ENCODE measurements around the gene PITPNM1.

PITPNM1 gene

GRCh38 chr11:67520856-67521824 lies 16.0 kb upstream of the PITPNM1 start:
- H3K4me3 ChIP-seq (ENCODE audit: severe bottlenecking): no peak overlapping the region
- TF ChIP-seq, protein P1, sequence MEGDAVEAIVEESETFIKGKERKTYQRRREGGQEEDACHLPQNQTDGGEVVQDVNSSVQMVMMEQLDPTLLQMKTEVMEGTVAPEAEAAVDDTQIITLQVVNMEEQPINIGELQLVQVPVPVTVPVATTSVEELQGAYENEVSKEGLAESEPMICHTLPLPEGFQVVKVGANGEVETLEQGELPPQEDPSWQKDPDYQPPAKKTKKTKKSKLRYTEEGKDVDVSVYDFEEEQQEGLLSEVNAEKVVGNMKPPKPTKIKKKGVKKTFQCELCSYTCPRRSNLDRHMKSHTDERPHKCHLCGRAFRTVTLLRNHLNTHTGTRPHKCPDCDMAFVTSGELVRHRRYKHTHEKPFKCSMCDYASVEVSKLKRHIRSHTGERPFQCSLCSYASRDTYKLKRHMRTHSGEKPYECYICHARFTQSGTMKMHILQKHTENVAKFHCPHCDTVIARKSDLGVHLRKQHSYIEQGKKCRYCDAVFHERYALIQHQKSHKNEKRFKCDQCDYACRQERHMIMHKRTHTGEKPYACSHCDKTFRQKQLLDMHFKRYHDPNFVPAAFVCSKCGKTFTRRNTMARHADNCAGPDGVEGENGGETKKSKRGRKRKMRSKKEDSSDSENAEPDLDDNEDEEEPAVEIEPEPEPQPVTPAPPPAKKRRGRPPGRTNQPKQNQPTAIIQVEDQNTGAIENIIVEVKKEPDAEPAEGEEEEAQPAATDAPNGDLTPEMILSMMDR (IDR thresholded peaks at IDR 0.05; ENCODE audit: poor library complexity, severe bottlenecking): no peak
- no peaks in the 10 kb centered on the region for H3K4me1 ChIP-seq (ENCODE audit: insufficient read depth, poor library complexity, severe bottlenecking)
- no peaks in the 10 kb centered on the region for H3K36me3 ChIP-seq (ENCODE audit: low read depth)
- no peak overlapping the region for H3K27ac ChIP-seq (ENCODE audit: poor library complexity, severe bottlenecking)
- ATAC-seq (ENCODE audit: low read depth): no peak
- no peaks in the 10 kb centered on the region for H3K27me3 ChIP-seq (ENCODE audit: insufficient read depth, poor library complexity, severe bottlenecking)
- no peak for DNase-seq (ENCODE audit: low spot score)
- H3K9me3 ChIP-seq (ENCODE audit: severe bottlenecking): no peaks in the 10 kb centered on the region

- no peaks in the 10 kb centered on the region for H3K4me1 ChIP-seq (ENCODE audit: insufficient read depth, poor library complexity, severe bottlenecking)
- no peak overlapping the region for H3K4me3 ChIP-seq (ENCODE audit: severe bottlenecking)
- H3K9me3 ChIP-seq (ENCODE audit: severe bottlenecking): no peaks in the 10 kb centered on the region
- no peaks in the 10 kb centered on the region for H3K36me3 ChIP-seq (ENCODE audit: low read depth)
- DNase-seq (ENCODE audit: low spot score): no peak
- TF ChIP-seq, protein P1 (IDR thresholded peaks at IDR 0.05; ENCODE audit: poor library complexity, severe bottlenecking): no peak
- H3K27me3 ChIP-seq (ENCODE audit: insufficient read depth, poor library complexity, severe bottlenecking): no peaks in the 10 kb centered on the region
- H3K27ac ChIP-seq (ENCODE audit: poor library complexity, severe bottlenecking): no peak overlapping the region
- ATAC-seq (ENCODE audit: low read depth): no peak
Measured at GRCh38 chr11:67519726-67520125, 14.6 kb upstream of the PITPNM1 start.

GRCh38 chr11:67517784-67518552 lies 12.8 kb upstream of the PITPNM1 start:
- no peak for ATAC-seq (ENCODE audit: low read depth)
- TF ChIP-seq, protein P1 (IDR thresholded peaks at IDR 0.05; ENCODE audit: poor library complexity, severe bottlenecking): no peak
- no peaks in the 10 kb centered on the region for H3K4me1 ChIP-seq (ENCODE audit: insufficient read depth, poor library complexity, severe bottlenecking)

GRCh38 chr11:67516806-67517205 lies 11.6 kb upstream of the PITPNM1 start:
- DNase-seq (ENCODE audit: low spot score): no peak
- H3K9me3 ChIP-seq (ENCODE audit: severe bottlenecking): no peaks in the 10 kb centered on the region
- TF ChIP-seq, protein P1 (IDR thresholded peaks at IDR 0.05; ENCODE audit: poor library complexity, severe bottlenecking): no peak
- H3K27me3 ChIP-seq (ENCODE audit: insufficient read depth, poor library complexity, severe bottlenecking): no peaks in the 10 kb centered on the region
- H3K27ac ChIP-seq (ENCODE audit: poor library complexity, severe bottlenecking): no peak overlapping the region
- H3K4me1 ChIP-seq (ENCODE audit: insufficient read depth, poor library complexity, severe bottlenecking): no peaks in the 10 kb centered on the region
- no peak for ATAC-seq (ENCODE audit: low read depth)
- H3K4me3 ChIP-seq (ENCODE audit: severe bottlenecking): no peak overlapping the region
- H3K36me3 ChIP-seq (ENCODE audit: low read depth): no peaks in the 10 kb centered on the region

More at GRCh38 chr11:67517784-67518552, 12.8 kb upstream of the PITPNM1 start:
- Histone ChIP-seq H3K4me3 (ENCODE audit: severe bottlenecking) (no peak overlapping the region), H3K27me3 (ENCODE audit: insufficient read depth, poor library complexity, severe bottlenecking) (no peaks in the 10 kb centered on the region), H3K27ac (ENCODE audit: poor library complexity, severe bottlenecking) (no peak overlapping the region), H3K36me3 (ENCODE audit: low read depth) (no peaks in the 10 kb centered on the region), H3K9me3 (ENCODE audit: severe bottlenecking) (no peaks in the 10 kb centered on the region)
- no peak for DNase-seq (ENCODE audit: low spot score)

Data from RWPE2 (cell line).